Suprapubic skin (tissue), 4 donors: Measurements from ENCODE around the gene NXF3.

Experiments used
- CTCF ChIP-seq, 2 donors: fragments of 200-600 bp in 1 of 2; fragments of 450-650 bp in 1 of 2; sonication (generic) in 1 of 2; IDR thresholded peaks; one replicate each; pipeline ENCODE4 v1.5.1; 2016 to 2019; ENCODE audit warnings: antibody characterized with exemption in 2 of 2, mild to moderate bottlenecking in 1 of 2, moderate library complexity in 1 of 2
- EP300 ChIP-seq: sonication (generic); formaldehyde crosslinking; IDR thresholded peaks from one replicate; pipeline ENCODE4 v1.6.1; 2017; ENCODE audit warnings: antibody characterized with exemption
- POLR2A ChIP-seq, 2 donors: fragments of 450-650 bp; IDR thresholded peaks; one replicate each; pipeline ENCODE4 v1.6.1; 2017; ENCODE audit warnings: antibody characterized with exemption in 2 of 2, mild to moderate bottlenecking in 2 of 2, moderate library complexity in 2 of 2
- POLR2AphosphoS5 ChIP-seq, 3 donors: sonication (generic); formaldehyde crosslinking; IDR thresholded peaks; one replicate each; pipeline ENCODE4 v1.6.1; 2017; ENCODE audit warnings: antibody characterized with exemption in 3 of 3

GRCh38 chrX:103107836-103108235, 14.9 kb upstream of the NXF3 start:
- TF ChIP-seq CTCF (IDR thresholded peaks at IDR 0.05), result no peak
- no peak for TF ChIP-seq POLR2A (IDR thresholded peaks at IDR 0.05)
- no peak for TF ChIP-seq EP300
- no peak for TF ChIP-seq POLR2AphosphoS5 (IDR thresholded peaks at IDR 0.05)
